GM19395 (cell line): ENCODE results near the gene FTL.
A peak's percentile ranks its signal among the peaks of the same experiment; 100 is the strongest.

ENCODE experiments used
- ATAC-seq: cut with Tn5 transposase; IDR thresholded peaks from one replicate; pipeline ENCODE4 v1.9.1; 2021; ENCODE audit warnings: mild to moderate bottlenecking, moderate library complexity; ENCODE audit not compliant: unreplicated experiment

Gene FTL

GRCh38 chr19:48945415-48945814 lies 19.7 kb upstream of the FTL start:
- no peak for ATAC-seq

- ATAC-seq, result no peak
These were observed 19.3 kb upstream of the FTL start for GRCh38 chr19:48945817-48946216.

GRCh38 chr19:48946463-48947257 lies 18.4 kb upstream of the FTL start:
- no peak for ATAC-seq

DNA sequence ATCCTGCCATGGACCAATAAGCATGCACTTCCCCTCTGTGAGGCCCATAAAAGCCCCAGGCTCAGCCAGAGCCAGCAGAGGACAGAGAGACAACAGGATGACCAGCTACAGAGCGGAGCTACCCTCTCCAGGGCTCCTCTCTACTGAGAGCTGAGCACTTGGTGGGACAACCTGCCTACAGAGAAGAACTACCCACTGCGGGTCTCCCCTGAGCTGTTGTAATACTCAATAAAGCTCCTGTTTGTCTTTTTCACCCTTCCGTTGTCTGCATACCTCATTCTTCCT lies 17.9 kb upstream of the FTL start:
- no peak for ATAC-seq

- no peak for ATAC-seq
These were observed 14.9 kb upstream of the FTL start for GRCh38 chr19:48950159-48950558.

DNA sequence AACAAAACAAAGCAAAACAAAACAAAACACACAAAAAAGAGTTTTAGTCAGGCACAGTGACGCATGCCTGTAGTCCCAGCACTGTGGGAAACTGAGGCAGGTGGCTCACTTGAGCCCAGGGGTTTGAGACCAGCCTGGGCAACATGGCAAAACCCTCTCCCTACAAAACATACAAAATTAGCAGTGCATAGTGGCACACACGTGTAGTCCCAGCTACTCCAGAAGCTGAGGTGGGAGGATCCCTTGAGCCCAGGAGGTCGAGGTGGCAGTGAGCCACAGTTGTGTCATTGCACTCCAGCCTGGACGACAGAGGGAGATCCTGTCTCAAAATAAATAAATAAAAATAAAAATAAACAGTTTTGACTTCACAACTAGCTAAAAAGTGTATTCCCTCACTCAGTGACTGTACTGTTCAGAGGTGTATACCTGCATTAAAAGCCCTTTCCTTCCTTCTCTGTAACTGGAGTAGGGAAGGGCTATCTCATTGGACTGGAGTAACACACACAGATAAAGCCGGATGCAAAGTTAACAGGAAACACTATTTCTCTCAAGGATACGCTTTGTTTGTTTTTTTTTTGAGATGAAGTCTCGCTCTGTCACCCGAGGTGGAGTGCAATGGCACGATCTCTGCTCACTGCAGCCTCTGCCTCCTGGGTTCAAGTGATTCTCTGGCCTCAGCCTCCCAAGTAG lies 14.1 kb upstream of the FTL start:
- no peak for ATAC-seq

- no peak for ATAC-seq
These were observed 12.0 kb upstream of the FTL start for GRCh38 chr19:48953141-48953540.

GRCh38 chr19:48953990-48954594 lies 11.0 kb upstream of the FTL start:
- peak; percentile 9 for ATAC-seq

DNA sequence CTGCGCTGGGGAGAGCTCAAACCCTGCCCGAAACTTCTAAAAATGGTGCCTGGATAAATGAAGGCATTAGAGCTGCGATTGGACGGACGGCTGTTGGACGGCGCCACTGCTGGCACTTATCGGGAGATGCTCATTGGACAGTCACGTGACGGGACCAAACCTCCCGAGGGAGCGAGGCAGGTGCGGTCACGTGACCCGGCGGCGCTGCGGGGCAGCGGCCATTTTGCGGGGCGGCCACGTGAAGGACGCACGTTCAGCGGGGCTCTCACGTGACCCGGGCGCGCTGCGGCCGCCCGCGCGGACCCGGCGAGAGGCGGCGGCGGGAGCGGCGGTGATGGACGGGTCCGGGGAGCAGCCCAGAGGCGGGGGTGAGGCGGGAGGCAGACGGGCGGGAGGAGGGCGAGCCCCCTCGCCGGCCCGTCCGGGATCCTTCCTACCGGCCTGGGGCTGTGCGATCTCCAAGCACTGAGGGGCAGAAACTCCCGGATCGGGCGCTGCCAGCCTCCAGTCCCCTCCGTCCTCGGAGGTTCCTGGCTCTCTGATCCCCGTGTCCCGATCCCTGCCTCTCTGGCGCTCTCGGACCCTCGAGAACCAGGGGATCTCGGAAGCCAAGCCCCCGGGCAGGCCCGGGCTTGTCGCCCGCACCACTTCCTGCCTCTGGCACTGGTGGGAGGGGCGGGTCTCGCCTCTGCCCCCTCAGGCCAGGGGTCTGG lies 10.4 kb upstream of the FTL start, which contains the start of gene BAX:
Gene BAX, plus strand, starts transcription at position 281 of the 713 bp plus-strand sequence. Its CDS starts 54 bp downstream, at position 335.
- ATAC-seq, result peak; percentile 74

GRCh38 chr19:48955308-48955958 lies 9.7 kb upstream of the FTL start:
- ATAC-seq, result no peak

DNA sequence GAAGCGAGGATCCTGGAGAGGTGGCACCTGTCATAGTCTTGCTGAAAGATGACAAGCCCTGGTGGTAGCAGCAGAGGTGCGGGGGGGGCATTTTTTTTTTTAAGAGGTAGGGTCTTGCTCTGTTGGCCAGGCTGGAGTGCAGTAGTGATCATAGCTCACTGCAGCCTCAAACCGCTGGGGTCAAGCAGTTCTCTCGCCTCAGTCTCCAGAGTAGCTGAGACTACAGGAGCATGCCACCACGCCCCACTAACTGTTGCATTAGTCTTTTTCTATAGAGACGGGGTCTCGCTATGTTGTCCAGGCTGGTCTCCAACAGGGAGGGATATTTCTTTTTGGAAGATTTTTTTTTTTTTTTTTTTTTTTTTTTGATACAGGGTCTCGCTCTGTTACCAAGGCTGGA lies 7.1 kb upstream of the FTL start:
- no peak for ATAC-seq

GRCh38 chr19:48959341-48960239 lies 5.5 kb upstream of the FTL start:
- ATAC-seq, result no peak

DNA sequence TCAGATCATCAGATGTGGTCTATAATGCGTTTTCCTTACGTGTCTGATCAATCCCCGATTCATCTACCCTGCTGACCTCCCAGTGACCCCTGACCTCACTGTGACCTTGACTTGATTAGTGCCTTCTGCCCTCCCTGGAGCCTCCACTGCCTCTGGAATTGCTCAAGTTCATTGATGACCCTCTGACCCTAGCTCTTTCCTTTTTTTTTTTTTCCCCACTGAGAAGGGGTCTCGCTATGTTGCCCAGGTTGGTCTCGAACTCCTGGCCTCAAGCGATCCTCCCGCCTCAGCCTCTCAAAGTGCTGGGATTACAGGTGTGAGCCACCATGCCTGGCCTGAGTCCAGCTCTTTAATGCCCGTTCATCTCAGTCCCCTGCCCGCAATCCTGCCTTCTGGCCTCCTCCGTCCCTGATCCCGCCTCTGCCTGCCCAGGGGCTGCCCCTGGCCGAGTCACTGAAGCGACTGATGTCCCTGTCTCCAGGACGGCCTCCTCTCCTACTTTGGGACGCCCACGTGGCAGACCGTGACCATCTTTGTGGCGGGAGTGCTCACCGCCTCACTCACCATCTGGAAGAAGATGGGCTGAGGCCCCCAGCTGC lies 4.0 kb upstream of the FTL start:
- no peak for ATAC-seq

- ATAC-seq, result no peak
These were observed 3.5 kb upstream of the FTL start for GRCh38 chr19:48961673-48962028.

DNA sequence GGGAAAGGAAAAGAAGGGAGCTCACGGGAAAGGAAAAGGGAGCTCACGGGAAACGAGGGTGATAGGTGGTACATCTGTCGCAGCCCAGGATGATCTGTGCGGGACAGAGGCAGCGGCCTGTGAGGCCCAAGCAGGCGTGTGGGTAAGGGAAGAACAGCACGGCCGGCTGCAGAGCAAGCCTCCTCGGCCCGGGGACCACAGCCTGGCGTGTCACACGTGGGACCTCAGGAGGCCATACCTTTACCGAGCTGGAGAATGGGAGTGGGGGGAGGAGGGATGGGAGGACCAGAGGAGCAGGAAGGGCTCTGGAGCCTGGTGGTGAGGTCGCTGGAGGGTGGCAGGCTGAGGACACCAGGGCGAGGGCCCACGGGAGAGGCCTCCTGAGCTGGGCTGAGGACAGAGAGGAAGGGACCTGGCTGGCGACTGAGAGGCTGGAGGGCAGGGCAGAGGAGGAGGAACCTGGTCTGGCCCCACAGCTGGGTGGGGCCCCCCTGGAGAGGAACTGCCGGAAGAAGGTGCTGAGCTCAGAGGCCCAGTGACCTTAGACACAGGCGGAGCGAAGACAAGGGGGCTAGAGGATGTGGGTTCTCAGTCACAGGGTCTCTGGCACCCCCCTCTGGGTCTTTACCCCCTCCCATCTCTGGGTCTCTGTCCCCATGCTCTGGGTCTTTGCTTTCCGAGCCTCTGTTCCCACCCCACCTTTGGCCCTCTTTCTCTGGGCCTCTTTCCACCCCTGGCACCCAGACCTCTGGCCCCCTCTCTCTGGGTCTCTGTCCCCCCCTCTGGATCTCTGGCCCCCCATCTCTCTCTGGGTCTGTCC lies 2.9 kb upstream of the FTL start:
- no peak for ATAC-seq

DNA sequence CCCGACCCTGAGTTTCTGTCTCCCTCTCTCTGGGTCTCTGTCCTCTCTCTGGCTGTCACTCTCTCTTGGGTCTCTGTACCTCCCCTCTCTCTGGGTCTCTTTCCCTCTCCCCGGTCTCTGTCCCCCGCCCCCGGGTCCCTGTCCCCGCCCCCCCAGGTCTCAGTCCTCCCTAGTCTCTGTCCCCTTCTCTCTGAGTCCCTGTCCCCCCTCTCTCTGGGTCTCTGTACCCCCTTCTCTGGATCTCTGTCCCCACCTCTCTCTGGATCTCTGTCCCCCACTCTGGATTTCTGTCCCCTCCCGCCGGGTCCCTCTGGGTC lies 2.3 kb upstream of the FTL start:
- no peak for ATAC-seq

DNA sequence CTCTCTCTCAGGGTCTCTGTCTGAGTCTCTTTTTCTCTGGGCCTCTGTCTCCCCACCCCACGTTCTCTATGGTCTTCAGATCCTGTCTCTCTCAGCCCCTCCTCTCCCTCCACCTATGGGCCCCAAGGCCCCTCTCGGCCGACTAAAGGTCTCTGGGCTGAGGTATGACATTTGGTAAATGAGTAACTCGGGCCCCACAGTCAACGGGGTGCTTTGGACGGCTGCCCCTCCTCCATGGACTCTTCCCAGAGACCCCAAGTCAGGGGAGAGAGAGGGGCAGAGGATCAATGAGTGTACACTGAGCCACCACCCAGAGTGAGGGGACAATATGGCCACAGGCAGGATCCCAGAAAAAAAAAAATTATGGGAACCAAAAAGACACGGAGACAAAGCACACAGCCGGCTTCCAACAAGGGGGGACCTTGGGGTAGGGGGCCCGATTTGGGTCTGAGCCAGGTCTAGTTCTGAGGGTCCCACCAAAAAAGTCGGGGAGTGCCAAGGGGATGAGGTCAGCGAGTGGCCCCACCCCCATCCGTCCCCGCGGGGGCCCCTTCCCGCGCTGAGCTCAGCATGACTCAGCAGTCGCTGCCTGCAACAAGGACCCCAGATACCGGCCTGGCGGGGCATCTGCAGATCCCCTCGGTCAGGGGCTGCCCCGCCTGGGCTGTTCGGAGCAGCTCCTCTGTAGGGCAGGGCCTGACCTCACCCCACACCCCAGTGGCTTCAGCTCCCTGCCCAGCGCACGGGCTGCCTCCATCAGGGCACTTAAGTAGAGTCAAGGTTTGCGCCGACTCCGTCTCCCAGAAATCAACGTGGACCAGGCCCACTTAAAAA lies 1.5 kb upstream of the FTL start:
- no peak for ATAC-seq
